PC-3 (cell line): ENCODE results near the gene GPC6.

Experiments used
- CTCF ChIP-seq: fragments of 300-600 bp; sonication (generic); conservative IDR thresholded peaks from 2 replicates; pipeline ENCODE4 v1.5.1; 2017; ENCODE audit warnings: antibody characterized with exemption, low read depth, mild to moderate bottlenecking, low read length
- EZH2 ChIP-seq: fragments of 300-600 bp; sonication (generic); IDR thresholded peaks from one replicate; pipeline ENCODE4 v1.6.1; 2017; ENCODE audit warnings: antibody characterized with exemption, mild to moderate bottlenecking, low read length; ENCODE audit not compliant: unreplicated experiment
- EZH2phosphoT487 ChIP-seq: fragments of 300-600 bp; sonication (generic); IDR thresholded peaks from 2 replicates; pipeline ENCODE4 v1.6.1; 2018; ENCODE audit warnings: mild to moderate bottlenecking, antibody characterized with exemption, low read length, borderline replicate concordance

GRCh38 chr13:93948162-93948922, 721.7 kb downstream of the GPC6 start:
- TF ChIP-seq CTCF = no peak
- TF ChIP-seq EZH2phosphoT487 = no peak
- TF ChIP-seq EZH2 = no peak
